ENCODE data around the gene ZNF175.

ZNF175 gene

DNA sequence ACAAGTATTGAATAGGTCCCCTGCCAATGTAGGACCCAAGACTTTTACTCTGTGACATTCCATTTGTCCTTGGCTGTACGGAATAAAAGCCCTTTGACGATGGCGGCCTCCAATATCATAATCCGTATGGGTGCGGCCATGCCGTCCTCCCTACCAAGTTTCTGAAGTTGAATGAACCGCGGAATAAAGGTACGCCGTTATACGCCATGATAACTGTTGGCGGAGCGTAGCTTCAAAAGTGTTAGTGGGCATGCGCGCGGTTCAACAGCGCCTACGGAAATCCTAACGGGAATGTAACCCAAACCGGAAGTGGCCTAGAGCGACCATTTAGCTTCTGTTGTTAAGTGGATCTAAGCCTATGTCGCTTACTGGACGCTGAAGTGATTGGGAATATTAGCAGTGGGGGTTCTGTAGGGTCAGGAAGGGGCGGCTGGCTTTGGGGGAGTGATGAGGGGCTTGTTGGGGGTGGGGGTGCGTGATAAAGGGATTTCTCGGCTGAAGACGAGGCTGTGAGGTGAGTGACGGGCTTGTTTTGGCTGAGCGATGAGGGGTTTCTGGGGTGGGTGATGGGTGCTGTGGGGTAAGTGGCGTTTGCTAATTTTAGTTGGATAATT is at the start of gene ZNF175:
TSS of gene ZNF175 (plus strand) at position 322 of the 614 bp plus-strand sequence. CDS start 2,047 bp downstream, outside the sequence.
- peak; percentile 95 for DNase-seq (ENCODE audit: low read depth)

DNA sequence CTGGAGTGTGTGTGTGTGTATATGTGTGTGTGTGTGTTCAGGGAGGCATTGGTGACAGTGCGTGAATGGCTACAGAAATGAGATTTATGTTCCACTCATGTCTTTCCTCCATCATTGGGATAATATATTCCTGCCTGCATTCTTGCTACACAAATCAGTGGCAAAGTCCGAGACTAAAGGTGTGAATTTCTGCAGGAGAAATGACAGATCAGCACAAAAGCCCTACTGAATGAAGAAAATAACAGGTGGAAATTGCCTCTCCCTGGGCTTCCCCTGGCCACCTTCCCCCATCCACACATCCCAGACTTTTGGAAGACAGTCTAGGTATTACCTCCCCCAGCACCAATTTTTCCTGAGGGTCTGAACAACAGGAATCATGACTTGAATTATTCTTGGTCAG is 49.7 kb upstream of the ZNF175 start:
- DNase-seq (ENCODE audit: low read depth) = no peak

DNA sequence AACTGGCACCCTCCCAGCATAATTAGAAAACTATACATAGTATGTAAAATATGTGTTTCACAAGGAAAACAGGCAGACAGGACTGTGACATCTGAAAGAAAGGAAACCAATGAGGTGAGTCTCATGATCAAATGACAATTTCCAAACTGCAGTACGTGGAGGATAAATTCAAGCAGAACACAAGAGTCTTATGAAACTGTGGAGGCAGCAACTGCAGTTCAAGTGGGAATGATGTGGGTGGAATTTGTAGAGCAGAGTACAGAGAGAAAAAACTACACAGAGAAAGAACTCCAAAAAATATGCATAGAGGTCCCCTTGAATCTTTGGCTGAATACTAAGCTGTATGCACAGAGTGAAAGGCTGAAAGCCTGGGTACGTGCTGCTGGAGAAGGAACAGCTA is 49.3 kb upstream of the ZNF175 start:
- DNase-seq (ENCODE audit: low read depth) = no peak

DNA sequence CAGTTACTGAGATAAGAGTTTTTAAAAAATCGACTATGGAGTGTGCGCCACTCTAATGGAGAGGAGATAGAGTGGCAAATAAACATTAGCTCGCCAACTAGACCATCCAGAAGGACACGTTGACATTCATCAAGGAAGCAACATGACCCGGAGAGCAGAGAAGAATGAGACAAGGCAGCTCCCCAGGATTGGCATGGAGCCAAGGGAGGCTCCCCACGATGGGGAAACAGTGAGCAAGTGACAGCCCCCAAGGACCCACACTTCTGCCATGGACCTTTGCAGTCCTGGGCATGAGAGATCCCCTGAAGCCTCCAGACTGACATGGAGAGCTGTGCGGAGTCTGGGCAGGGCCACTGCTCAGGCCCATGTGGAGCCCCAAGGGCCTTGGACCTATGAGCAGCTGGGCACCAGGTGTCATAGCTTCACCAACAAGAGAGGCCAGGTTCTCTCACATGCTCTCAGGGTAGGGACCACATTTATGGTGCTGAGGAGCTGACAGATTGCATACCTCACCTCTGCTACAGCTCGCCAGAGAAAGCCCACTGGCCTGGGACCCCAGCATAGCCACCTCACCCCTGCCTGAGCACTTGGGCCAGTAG is 46.3 kb upstream of the ZNF175 start:
- no peak for DNase-seq (ENCODE audit: low read depth)

DNA sequence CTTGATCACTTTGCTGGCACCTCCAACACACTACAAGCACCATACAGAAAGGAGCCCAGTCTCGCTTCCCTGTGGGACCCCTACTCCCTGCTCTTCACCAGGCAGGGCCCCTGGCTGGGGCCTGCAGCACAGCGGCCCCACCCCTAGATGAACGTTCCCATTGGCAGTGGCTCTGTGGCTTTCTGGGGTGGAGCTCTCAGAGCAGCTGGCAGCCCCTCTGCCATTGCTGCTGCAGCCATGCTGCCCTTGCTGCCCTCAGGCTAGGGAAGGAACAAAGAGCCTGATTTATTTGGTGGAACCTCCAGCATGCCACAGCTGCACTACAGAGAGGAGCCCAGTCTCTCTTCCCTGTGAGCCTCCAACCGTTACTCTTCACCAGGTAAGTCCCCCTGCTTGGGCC is 45.4 kb upstream of the ZNF175 start:
- no peak for DNase-seq (ENCODE audit: low read depth)

DNA sequence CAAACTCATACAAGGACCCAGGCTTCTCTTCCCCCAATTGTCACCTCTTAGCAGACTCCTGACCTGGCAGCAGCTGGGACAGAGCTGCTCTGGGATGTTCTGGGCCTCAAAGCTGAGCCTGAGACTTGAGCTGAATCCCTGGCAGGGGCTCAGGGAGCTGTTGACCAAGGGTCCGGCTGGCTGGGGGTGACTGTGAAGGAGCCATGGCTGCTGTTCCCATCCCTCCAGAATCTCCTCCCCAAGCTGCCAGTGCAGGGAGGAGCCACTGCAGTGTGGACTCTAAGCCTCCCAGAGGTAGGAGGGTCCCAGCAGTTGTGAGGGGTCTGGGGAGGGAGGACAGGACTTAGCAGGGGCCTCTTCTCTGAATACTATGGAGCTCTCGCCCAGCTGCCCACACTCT is 41.8 kb upstream of the ZNF175 start:
- no peak for DNase-seq (ENCODE audit: low read depth)

DNA sequence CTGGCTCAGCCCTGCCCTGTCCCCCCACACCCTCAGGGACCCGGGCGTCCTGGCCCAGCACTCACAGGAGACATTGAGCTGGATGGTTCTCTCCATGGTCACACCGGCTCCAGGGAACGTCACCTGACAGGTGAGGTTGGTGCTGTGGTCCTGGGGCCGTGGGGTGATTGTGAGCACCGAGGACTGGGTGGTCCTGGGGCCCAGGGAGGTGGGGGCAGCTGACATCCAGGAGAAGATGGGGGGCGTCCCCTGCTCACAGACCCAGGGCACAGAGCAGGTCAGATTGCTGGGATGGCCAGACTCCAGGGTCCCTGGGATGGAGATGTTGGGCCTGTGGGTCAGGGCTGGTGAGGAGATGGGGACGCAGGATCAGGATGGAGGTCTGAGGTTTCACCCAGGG is 40.5 kb upstream of the ZNF175 start:
- no peak for DNase-seq (ENCODE audit: low read depth)

DNA sequence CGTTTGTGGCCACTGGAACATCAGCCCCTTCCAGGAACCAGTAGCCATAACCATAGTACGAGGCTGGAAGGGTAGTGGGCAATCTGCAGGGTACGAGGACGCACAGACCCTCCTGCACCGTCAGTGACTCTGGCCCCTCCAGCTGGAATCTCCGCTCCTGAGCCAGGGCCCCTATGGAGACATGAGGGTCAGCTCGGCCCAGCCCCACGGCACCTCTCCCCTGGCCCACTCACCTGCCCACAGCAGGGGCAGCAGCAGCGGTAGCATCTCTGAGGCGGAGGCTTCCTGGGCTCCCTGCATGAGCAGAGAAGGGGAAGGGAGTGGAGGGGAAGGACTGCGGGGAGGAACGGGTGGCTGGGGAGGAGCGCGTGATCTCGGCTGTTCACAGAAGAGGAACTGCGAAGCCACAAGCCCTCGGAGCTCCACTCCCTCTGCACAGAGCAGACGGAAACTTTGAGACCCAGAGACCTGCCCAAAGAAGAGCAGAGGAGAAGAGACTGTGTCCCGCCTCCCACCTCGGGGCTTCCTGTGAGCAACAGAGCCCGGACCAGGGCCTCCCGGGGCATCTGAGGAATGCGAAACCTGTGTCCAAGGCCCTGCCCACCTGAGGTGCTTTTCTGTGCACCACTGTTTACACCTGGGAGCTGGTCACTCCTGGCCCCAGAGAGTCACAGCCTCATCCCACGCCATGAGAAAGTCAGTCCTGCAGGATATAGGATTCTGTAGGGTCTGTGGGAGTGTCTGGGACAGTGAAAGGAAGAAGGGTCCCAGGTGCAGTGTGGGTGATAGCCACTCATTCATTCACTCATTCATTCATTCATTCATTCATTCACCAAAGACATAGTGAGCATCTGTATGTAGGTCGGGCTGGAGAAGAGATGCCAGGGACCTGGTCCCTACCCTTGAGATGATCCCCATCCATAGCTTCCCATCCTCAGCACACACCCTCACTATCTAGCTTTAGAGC is 39.5 kb upstream of the ZNF175 start, which contains the start of gene SIGLEC6:
TSS of gene SIGLEC6 (minus strand) at position 322 of the 967 bp plus-strand sequence. CDS start at position 300, 22 bp downstream.
- no peak for DNase-seq (ENCODE audit: low read depth)

DNA sequence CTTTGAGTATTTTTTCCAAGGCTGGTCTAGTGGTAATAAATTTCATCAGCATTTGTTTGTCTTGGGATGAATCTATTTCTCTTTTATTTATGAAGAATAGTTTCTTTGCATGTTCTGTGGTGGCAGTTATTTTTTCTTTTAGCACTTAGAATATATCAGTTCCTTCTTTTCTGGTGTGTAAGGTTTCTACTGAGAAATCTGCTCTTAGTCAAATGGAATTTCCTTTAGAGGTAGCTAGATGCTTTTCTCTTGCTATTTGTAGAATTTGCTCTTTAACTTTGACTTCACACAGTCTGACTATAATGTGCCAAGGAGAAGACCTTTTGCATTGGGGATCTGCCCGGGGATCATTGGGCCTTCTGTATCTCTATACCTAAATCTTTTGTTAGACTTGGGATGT is 35.5 kb upstream of the ZNF175 start:
- no peak for DNase-seq (ENCODE audit: low read depth)

DNA sequence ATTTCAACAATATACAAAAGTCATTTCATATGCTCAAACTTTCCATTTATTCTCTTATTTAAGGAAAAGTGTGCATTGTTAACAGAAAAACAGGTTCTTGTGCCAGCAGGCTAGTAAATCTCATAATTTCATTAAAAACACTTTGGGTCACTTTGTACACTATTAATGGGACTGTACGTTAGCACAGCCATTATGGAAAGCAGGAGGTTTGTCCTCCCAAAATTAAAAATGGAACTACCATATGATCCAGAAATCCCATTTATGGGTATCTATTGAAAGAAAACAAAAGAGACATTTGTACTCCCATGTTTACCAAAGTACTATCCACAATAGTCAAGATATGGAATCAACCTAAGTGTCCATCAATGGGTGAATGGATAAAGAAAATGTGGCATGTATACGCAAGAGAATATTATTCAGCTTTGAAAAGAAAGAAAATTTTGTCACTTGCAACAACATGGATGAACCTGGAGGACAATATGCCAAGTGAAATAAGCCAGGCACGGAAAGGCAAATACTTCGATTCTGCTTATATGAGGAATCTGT is 31.2 kb upstream of the ZNF175 start:
- DNase-seq (ENCODE audit: low read depth) = no peak

DNA sequence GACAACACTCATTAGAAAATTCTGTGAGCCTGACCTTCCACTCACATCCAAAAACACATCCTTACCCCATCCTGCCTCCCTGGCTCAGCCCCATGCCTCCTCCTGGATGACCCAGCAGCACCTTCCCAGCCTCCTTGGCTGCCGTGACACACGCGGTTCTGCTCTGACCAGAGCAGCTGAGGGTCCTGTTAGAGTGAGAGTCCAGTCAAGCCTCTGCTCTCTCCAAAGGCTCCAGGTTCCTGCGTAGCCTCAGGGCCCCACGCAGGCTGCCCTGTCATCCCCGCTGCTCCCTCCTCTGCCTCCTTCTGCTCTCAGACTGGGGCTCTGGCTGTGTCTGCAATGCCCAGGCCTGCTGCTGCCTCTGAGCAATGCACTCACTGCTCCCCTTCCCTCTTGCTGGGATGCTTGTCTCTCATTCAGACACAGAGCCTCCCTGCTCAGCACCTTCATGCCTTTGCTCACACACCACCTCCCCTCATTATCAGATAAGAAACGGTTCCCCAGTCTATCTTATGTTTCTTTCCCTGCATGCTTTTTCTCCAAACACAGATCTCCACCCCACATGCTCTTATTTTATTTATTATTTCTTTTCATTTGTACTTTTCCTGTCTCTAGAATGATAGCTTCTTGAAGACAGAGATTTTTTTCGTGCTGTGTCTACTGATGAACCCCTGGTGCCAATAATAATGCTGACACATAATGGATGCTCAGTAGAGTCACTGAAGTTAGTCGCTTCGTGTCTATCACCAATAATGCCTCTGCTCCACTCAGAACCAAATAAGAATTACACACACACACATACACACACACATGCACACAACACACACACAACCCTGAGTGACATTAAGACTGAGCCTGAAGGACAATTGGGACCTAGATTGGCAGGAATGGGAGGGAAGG is 29.4 kb upstream of the ZNF175 start:
- DNase-seq (ENCODE audit: low read depth) = no peak

DNA sequence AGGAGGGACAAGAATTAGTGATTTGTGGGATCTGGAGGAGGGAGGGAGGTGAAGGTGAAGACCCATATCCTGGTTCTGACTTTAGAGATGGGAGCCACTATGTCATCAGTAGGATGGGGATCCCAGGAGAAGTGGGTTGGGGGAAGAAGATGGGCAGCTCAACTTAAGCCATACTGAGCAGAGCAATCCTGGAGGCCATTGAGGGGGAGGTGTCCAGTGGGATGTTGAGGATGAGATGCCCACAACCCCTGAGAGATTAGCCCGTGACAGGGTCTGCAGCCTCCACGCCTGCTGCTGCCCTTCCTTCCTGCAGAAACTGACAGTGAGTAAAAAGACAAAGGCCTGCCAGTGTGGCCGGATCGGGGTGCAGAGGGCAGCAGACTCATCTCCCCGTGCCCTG is 28.4 kb upstream of the ZNF175 start:
- DNase-seq (ENCODE audit: low read depth) = no peak

DNA sequence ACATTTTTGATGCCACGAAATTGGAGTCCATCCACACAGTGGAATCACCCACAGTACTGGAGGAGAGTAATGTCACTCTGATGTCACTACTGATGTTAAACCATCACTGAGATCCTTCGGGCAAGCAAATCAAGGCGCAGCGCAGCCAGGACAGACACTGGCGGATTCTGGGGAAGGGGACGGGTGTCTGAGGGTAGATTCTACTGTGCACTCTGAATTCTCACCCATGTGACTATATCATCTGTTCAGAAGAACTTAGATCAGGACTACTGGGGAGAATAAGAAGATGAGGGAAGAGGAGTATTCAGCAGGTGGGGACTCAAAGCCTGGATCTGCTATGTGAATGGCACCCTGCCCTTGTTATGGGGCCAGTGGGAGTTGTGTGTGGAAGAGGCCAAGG is 27.0 kb upstream of the ZNF175 start:
- no peak for DNase-seq (ENCODE audit: low read depth)

DNA sequence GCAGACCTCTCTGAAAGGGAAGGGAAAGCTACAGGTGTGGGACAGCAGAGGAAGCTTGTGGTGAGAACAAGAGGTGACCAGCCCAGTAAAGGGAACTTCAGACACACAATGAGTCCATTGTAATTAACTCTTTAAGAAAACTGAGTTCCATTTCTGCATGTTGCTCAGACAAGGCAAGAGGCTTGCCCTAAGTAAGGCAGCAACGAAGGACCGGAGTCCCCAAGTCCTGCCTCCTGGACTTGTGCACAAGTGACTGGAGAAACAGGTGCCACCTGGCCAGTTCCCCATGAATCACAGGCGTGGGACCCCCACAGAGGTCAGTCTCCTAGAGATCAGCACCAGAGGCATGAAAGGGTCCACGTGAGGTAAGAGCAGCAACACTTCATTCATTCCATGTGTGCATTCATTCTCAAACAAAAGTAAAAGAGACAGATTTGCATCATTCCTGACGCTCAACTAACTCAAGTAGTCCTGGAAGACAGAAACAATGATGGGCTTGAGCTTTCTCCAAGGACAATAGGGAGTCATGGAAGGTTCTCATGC is 24.9 kb upstream of the ZNF175 start:
- DNase-seq (ENCODE audit: low read depth) = no peak

DNA sequence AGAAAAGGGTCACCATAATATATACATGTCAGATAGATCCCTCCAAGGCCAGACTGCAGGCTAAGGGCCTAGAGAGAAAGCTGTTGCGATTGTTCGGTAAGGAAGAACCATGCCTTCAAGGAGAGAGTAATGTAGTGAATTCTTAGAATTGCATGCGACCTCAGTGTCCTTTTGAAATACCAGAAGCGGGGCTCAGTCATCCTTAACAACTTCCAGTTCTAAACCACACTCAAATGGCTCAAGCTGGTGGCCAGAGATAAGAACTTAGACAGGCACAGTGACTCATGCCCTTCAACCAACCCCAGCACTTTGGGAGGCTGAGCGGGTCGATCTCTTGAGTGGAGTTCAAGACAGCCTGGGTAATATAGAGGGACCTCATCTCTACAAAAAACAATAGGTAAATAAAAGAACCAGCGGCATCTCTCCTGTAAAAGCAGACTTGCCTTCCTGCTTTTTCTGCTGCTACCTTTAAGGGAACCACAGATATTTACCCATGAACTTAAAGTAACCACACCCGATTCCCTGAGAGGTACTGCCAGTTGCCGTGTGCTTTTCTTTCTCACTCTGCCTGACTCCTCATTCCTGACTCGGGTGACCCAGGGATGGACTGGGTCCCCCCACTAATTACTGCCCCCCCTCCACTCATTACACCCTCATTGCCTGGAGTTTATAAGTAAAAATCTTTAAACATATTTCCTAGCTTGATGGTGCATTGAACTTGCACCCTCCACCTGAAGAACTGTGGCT is 24.3 kb upstream of the ZNF175 start:
- DNase-seq (ENCODE audit: low read depth) = no peak

DNA sequence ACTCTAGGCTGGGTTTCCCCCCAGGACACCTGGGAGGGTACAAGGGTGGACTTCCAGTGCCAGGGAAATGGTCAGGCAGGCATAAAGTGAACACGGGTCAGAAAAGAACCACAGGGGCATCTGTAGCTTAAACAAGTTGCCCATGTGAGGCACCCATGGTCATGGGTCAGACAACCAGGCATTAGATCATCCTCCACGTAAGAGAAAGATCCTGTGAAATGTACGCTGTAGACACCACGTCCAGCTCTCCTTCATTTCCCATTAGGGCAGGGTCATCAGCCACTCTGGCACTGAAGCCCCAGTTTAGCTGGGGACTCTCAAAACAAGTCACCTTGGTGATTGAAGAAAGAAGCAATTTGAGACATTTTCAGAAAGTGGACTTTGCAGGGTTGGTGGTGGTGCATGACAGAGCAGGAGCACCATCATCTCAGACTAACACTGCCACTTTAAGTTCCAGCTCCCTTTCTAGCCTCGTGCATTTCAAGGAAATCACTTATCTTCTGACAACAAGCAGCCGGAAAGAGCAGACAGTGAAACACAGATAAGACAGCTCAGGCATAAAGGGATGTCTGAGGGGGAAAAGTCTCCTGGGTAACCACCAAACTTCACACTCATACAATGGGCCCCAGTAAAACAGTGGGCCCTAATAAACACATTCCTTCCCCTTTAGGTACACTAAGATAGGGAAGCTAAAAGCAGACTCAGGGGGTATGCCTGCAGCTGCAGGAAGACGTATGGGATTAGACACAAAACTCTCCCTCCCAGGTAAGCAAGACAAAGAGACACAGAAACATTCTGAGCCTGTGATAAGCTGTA is 23.5 kb upstream of the ZNF175 start:
- no peak for DNase-seq (ENCODE audit: low read depth)

DNA sequence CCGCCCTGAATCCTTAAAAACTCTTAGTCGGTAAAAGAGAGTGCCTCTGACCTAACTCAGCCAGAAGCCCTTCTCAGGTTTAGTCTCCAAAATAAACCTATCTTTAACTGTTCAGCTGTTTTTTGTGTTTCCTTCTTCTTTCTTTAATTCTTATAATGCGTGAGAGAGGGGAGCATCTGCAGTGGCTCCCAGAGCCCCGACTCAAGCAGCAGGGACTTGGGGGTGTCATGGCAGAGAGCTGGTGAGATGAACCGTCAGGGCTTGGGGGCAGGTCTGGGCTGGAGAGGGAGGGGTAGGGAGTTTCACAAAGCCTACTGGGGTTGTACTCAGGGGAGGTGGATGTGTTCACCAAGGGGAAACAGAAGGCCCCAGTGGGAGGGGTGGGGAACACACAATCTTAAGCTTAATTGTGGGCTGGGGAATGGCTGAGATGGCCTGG is 22.9 kb upstream of the ZNF175 start:
- no peak for DNase-seq (ENCODE audit: low read depth)

DNA sequence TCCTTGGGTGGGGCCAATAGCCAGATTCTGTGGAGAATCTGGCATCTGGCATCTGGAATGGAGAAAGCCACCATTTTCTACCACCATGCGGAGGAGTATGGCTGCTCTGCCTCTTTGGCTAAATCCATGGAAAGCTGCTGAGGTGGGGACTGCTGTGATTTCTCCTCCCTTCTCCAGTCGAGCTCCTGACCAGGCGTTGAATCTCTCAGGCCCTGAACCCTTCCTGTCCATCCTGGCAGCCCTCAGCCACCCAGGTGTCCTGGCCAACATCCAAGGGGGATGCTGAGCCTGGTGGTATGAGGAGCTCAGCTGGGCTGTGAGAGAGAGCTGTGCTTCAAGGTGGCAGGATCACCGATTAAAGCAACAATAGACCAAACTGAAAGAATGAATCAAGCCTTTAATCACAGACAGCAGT is 22.2 kb upstream of the ZNF175 start:
- DNase-seq (ENCODE audit: low read depth) = no peak

DNA sequence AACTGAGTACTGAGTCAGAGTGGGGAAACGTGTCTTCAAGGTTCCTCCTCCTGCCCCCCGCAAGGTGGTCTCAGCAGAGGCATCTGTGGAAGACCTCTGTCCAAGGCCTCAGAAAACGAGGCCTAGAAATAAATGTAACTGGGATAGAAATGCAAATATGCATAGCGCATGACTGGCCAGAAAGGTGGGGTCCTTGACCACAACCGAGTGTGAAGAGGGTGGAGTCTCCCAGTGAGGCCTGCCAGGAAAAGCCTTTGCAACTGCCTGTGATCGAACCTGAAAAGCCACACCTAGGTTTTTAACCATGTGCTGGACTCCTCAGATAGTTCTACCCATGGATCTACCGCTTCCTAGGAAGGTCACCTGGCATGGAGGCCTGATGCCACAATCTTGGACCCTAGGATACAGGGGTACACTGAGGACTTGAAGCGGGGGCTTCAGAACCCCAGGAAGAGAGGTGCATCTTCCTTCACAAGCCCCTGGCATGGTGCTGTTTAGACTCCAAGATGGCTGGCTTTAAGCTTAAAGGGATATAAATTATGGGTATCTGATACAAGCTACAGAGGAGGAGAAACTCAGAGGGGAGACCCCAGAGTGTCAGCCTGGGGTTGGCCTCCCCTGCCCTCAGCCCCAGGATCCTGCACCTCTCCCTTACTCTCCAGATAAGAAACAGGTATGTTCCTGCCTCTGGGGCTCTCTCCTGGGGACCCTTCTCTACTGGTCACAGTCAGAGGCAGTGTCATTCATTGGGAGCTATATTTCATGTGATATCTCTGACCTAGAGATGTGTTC is 21.4 kb upstream of the ZNF175 start:
- DNase-seq (ENCODE audit: low read depth) = no peak

All from fibroblast of gingiva (primary cell).